ENCODE results near the gene SLC49A3.

- TF ChIP-seq, protein P1, sequence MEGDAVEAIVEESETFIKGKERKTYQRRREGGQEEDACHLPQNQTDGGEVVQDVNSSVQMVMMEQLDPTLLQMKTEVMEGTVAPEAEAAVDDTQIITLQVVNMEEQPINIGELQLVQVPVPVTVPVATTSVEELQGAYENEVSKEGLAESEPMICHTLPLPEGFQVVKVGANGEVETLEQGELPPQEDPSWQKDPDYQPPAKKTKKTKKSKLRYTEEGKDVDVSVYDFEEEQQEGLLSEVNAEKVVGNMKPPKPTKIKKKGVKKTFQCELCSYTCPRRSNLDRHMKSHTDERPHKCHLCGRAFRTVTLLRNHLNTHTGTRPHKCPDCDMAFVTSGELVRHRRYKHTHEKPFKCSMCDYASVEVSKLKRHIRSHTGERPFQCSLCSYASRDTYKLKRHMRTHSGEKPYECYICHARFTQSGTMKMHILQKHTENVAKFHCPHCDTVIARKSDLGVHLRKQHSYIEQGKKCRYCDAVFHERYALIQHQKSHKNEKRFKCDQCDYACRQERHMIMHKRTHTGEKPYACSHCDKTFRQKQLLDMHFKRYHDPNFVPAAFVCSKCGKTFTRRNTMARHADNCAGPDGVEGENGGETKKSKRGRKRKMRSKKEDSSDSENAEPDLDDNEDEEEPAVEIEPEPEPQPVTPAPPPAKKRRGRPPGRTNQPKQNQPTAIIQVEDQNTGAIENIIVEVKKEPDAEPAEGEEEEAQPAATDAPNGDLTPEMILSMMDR (IDR thresholded peaks at IDR 0.05) = no peak
- TF ChIP-seq POLR2AphosphoS5 (IDR thresholded peaks at IDR 0.05) = no peak
- no peak for TF ChIP-seq EP300 (IDR thresholded peaks at IDR 0.05)
- no peak for TF ChIP-seq POLR2A (IDR thresholded peaks at IDR 0.05)
Measured at GRCh38 chr4:667545-667925, 21.4 kb downstream of the SLC49A3 start.
